ENCODE data around the gene CDT1. TPM values are rescaled to one million over a fixed set of nuclear protein-coding genes. Genes with fewer than 3 reads are reported as not detected.

The CDT1 gene
- total RNA-seq, 1 experiment from 2014 or later: 97.7 TPM

- Mint-ChIP-seq H3K27me3 (ENCODE audit: insufficient read depth, unreplicated experiment) (no peaks in the 10 kb centered on the region), H3K4me3 (ENCODE audit: unreplicated experiment) (no peak overlapping the region), H3K9me3 (ENCODE audit: unreplicated experiment) (no peaks in the 10 kb centered on the region), H3K36me3 (ENCODE audit: insufficient read depth, unreplicated experiment) (peaks cover 49% of the 10 kb centered on the region), H3K4me1 (ENCODE audit: low read depth, unreplicated experiment) (no peaks in the 10 kb centered on the region), H3K27ac (ENCODE audit: unreplicated experiment) (no peak overlapping the region)
- Histone ChIP-seq H3K36me3 (ENCODE audit: control insufficient read depth, insufficient read depth, low read length) (no peaks in the 10 kb centered on the region), H3K27me3 (replicated peaks; ENCODE audit: control insufficient read depth, insufficient read depth, low read length) (no peaks in the 10 kb centered on the region), H3K9me3 (no peaks in the 10 kb centered on the region), H3K4me3 (ENCODE audit: low read depth, low read length) (no peak overlapping the region), H3K4me1 (peaks cover 1% of the 10 kb centered on the region)
- ChIA-PET CTCF (interaction anchor here (1.0 kb wide), 1 partner anchor 40 kb away, joined by 4 read pairs; the partner anchor contains the start of gene TRAPPC2L), POLR2A (no interaction called here)
- intact Hi-C loops (cut with micrococcal nuclease; ENCODE audit: unreplicated experiment): loop anchor here (2.0 kb wide), 2 partner anchors 349 to 399 kb away; partner anchors contain the start of gene ZNF778
- no peak for DNase-seq
- no TSS peak for BruUV-seq (replicated peaks)
- TF ChIP-seq, protein P1, sequence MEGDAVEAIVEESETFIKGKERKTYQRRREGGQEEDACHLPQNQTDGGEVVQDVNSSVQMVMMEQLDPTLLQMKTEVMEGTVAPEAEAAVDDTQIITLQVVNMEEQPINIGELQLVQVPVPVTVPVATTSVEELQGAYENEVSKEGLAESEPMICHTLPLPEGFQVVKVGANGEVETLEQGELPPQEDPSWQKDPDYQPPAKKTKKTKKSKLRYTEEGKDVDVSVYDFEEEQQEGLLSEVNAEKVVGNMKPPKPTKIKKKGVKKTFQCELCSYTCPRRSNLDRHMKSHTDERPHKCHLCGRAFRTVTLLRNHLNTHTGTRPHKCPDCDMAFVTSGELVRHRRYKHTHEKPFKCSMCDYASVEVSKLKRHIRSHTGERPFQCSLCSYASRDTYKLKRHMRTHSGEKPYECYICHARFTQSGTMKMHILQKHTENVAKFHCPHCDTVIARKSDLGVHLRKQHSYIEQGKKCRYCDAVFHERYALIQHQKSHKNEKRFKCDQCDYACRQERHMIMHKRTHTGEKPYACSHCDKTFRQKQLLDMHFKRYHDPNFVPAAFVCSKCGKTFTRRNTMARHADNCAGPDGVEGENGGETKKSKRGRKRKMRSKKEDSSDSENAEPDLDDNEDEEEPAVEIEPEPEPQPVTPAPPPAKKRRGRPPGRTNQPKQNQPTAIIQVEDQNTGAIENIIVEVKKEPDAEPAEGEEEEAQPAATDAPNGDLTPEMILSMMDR (IDR thresholded peaks at IDR 0.05; ENCODE audit: insufficient read depth in 1 of 2, low read depth in 1 of 2, low read length in 1 of 2, severe bottlenecking in 1 of 2, unreplicated experiment in 1 of 2): no peak
These were observed 14.4 kb downstream of the CDT1 start for GRCh38 chr16:88817785-88818574.

DNA sequence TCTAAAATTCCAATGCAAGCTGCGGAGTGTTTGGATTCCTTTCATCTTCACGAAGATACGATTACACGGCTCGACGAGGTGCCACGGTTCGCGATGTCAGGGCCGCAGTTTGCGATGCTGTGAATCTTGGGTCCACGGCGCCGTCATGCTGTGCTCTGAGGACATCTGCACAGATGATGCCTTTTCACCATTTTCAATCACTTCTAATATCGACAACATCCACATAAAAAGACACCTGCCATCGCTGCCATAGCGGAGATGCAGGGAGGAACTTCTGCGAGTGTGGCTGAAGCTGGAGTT lies 14.9 kb downstream of the CDT1 start:
- Mint-ChIP-seq H3K36me3 (ENCODE audit: insufficient read depth, unreplicated experiment) (peaks cover 49% of the 10 kb centered on the region), H3K27me3 (ENCODE audit: insufficient read depth, unreplicated experiment) (no peaks in the 10 kb centered on the region), H3K4me3 (ENCODE audit: unreplicated experiment) (no peak overlapping the region), H3K9me3 (ENCODE audit: unreplicated experiment) (no peaks in the 10 kb centered on the region), H3K27ac (ENCODE audit: unreplicated experiment) (no peak overlapping the region), H3K4me1 (ENCODE audit: low read depth, unreplicated experiment) (no peaks in the 10 kb centered on the region)
- Histone ChIP-seq H3K27me3 (replicated peaks; ENCODE audit: control insufficient read depth, insufficient read depth, low read length) (no peaks in the 10 kb centered on the region), H3K4me3 (ENCODE audit: low read depth, low read length) (no peak overlapping the region), H3K36me3 (ENCODE audit: control insufficient read depth, insufficient read depth, low read length) (no peaks in the 10 kb centered on the region), H3K9me3 (no peaks in the 10 kb centered on the region), H3K4me1 (no peaks in the 10 kb centered on the region)
- CTCF ChIA-PET: interaction anchor here (1.0 kb wide), 1 partner anchor 39 kb away, joined by 4 read pairs; the partner anchor contains the start of gene TRAPPC2L
- TF ChIP-seq, protein P1 (IDR thresholded peaks at IDR 0.05; ENCODE audit: insufficient read depth in 1 of 2, low read depth in 1 of 2, low read length in 1 of 2, severe bottlenecking in 1 of 2, unreplicated experiment in 1 of 2): no peak
- no peak for DNase-seq
- BruUV-seq (replicated peaks): no TSS peak
- intact Hi-C loops (cut with micrococcal nuclease; ENCODE audit: unreplicated experiment): no loop called here
- POLR2A ChIA-PET: no interaction called here

- no peaks in the 10 kb centered on the region for H3K9me3 Mint-ChIP-seq (ENCODE audit: unreplicated experiment)
- Histone ChIP-seq H3K27me3 (replicated peaks; ENCODE audit: control insufficient read depth, insufficient read depth, low read length) (no peaks in the 10 kb centered on the region), H3K4me3 (ENCODE audit: low read depth, low read length) (no peak overlapping the region), H3K36me3 (ENCODE audit: control insufficient read depth, insufficient read depth, low read length) (no peaks in the 10 kb centered on the region), H3K9me3 (no peaks in the 10 kb centered on the region), H3K4me1 (no peaks in the 10 kb centered on the region)
- CTCF ChIA-PET: interaction anchor here (1.0 kb wide), 1 partner anchor 38 kb away, joined by 4 read pairs; the partner anchor contains the start of gene TRAPPC2L
- TF ChIP-seq, protein P1 (IDR thresholded peaks at IDR 0.05; ENCODE audit: insufficient read depth in 1 of 2, low read depth in 1 of 2, low read length in 1 of 2, severe bottlenecking in 1 of 2, unreplicated experiment in 1 of 2): no peak
- H3K27me3 Mint-ChIP-seq (ENCODE audit: insufficient read depth, unreplicated experiment): no peaks in the 10 kb centered on the region
- peaks cover 45% of the 10 kb centered on the region for H3K36me3 Mint-ChIP-seq (ENCODE audit: insufficient read depth, unreplicated experiment)
- no peak overlapping the region for H3K4me3 Mint-ChIP-seq (ENCODE audit: unreplicated experiment)
- intact Hi-C loops (cut with micrococcal nuclease; ENCODE audit: unreplicated experiment): no loop called here
- H3K4me1 Mint-ChIP-seq (ENCODE audit: low read depth, unreplicated experiment): no peaks in the 10 kb centered on the region
- BruUV-seq (replicated peaks): no TSS peak
- POLR2A ChIA-PET: interaction anchor here (0.6 kb wide), 1 partner anchor 39 kb away, joined by 4 read pairs; no protein-coding TSS in a partner anchor
- no peak for DNase-seq
- no peak overlapping the region for H3K27ac Mint-ChIP-seq (ENCODE audit: unreplicated experiment)
These were observed 15.5 kb downstream of the CDT1 start for GRCh38 chr16:88819126-88819525.
